Astrocyte (in vitro differentiated cells and primary cell): Measurements from ENCODE around the gene OSBPL9.

Experiments used
- CTCF ChIP-seq: IDR thresholded peaks from 2 replicates; pipeline ENCODE4 v1.5.1; 2011; ENCODE audit warnings: low read depth, mild to moderate bottlenecking, inconsistent platforms, low read length, moderate library complexity; ENCODE audit not compliant: insufficient read depth
- EZH2 ChIP-seq: IDR thresholded peaks from 2 replicates; pipeline ENCODE4 v1.6.1; 2012; ENCODE audit warnings: mild to moderate bottlenecking, low read length, inconsistent platforms; ENCODE audit not compliant: insufficient read depth

DNA sequence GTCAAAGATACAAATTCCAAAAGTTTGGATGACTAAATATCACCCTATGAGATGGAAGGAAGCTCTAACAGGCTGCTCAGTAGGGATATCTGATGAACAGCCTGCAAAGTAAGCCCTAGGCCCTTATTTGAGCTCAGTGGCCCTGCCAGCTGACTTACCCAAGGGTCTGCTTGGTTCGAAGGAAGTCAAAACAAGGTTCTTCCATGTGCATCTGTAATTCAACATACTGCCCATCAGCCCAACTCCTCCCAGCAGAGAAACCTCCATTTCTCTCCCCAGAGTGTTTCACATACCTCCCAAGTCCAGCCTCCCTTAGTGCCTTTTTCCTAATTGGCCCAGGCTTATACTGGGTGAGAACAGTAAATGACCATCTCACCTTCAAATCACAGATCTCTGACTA lies 175.0 kb downstream of the OSBPL9 start:
- TF ChIP-seq CTCF: no peak
- TF ChIP-seq EZH2: no peak
